ENCODE measurements around the gene PLCB4.

The PLCB4 gene

DNA sequence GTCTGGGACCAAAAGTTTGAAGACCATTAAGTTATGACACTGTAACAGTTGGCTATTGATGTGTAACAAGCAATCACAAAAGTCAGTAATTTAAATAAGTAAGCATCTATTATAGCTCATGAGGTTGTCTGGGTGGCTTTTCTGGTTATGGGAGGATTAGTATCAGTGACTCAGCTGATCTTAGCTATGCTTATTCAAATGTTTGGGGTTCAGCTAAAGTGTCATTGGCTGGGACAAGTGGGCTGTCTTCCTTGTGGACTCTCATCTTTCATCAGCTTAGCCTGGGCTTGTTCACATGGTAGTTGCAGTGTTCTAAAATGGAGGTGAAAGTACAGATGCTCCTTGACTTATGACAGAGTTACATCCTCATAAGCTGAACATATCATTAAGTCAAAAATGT is 370.9 kb downstream of the PLCB4 start:
- Histone ChIP-seq H3K79me2 (ENCODE audit: insufficient read depth, low read length) (no peaks in the 10 kb centered on the region), H3K4me1 (ENCODE audit: insufficient read depth, low read length, poor library complexity, severe bottlenecking) (peaks cover 24% of the 10 kb centered on the region), H4K20me1 (ENCODE audit: insufficient read depth, low read length, poor library complexity, severe bottlenecking) (no peaks in the 10 kb centered on the region), H3F3A (ENCODE audit: low read depth) (no peaks in the 10 kb centered on the region), H3K9ac (ENCODE audit: low read depth, low read length, poor library complexity, severe bottlenecking) (no peak overlapping the region), H3K9me3 (ENCODE audit: insufficient read depth, low read depth, low read length) (peaks cover 7% of the 10 kb centered on the region; the same call in 1 of the 2 replicates), H2AFZ (ENCODE audit: low read length) (no peak overlapping the region), H3K36me3 (ENCODE audit: insufficient read depth, low read length) (peaks cover 30% of the 10 kb centered on the region), H3K27me3 (ENCODE audit: insufficient read depth, low read length, poor library complexity, severe bottlenecking) (no peaks in the 10 kb centered on the region), H3K4me3 (ENCODE audit: low read length, poor library complexity, severe bottlenecking) (no peak overlapping the region), H3K4me2 (ENCODE audit: low read depth, low read length, poor library complexity, severe bottlenecking) (no peak overlapping the region), H3K9me2 (replicated peaks; ENCODE audit: low read depth, low read length) (no peaks in the 10 kb centered on the region)
- no peak for TF ChIP-seq EZH2phosphoT487 (IDR thresholded peaks at IDR 0.05; ENCODE audit: borderline replicate concordance)
- TF ChIP-seq, protein P1, sequence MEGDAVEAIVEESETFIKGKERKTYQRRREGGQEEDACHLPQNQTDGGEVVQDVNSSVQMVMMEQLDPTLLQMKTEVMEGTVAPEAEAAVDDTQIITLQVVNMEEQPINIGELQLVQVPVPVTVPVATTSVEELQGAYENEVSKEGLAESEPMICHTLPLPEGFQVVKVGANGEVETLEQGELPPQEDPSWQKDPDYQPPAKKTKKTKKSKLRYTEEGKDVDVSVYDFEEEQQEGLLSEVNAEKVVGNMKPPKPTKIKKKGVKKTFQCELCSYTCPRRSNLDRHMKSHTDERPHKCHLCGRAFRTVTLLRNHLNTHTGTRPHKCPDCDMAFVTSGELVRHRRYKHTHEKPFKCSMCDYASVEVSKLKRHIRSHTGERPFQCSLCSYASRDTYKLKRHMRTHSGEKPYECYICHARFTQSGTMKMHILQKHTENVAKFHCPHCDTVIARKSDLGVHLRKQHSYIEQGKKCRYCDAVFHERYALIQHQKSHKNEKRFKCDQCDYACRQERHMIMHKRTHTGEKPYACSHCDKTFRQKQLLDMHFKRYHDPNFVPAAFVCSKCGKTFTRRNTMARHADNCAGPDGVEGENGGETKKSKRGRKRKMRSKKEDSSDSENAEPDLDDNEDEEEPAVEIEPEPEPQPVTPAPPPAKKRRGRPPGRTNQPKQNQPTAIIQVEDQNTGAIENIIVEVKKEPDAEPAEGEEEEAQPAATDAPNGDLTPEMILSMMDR (conservative IDR thresholded peaks at IDR 0.05; ENCODE audit: low read length) = no peak

DNA sequence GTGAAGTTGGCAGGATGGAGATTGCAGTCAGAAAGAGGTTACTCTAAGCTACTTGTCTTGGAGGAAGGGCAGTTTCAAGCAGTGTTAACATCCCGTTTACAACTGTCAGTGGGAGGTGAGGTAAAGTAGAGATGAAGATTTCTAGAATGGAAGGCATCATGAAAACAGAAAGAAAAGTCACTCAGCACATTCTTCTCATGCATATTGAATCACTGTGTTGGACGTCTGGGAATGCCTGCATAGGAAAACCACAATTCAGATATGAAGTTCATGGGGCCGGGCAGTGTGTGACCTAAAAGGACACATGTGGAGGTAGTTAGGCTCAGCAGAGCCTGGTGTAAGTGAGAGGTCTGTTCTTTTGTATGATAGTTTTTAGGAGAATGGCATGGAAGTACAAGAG is 372.0 kb downstream of the PLCB4 start:
- H3K4me1 ChIP-seq (ENCODE audit: insufficient read depth, low read length, poor library complexity, severe bottlenecking) = peaks cover 25% of the 10 kb centered on the region
- no peak overlapping the region for H3K4me3 ChIP-seq (ENCODE audit: low read length, poor library complexity, severe bottlenecking)
- H4K20me1 ChIP-seq (ENCODE audit: insufficient read depth, low read length, poor library complexity, severe bottlenecking) = no peaks in the 10 kb centered on the region
- peaks cover 26% of the 10 kb centered on the region for H3K36me3 ChIP-seq (ENCODE audit: insufficient read depth, low read length)
- H3K27me3 ChIP-seq (ENCODE audit: insufficient read depth, low read length, poor library complexity, severe bottlenecking) = no peaks in the 10 kb centered on the region
- H3K79me2 ChIP-seq (ENCODE audit: insufficient read depth, low read length) = no peaks in the 10 kb centered on the region
- H3K4me2 ChIP-seq (ENCODE audit: low read depth, low read length, poor library complexity, severe bottlenecking) = no peak overlapping the region
- H3K9me2 ChIP-seq (replicated peaks; ENCODE audit: low read depth, low read length) = no peaks in the 10 kb centered on the region
- TF ChIP-seq EZH2phosphoT487 (IDR thresholded peaks at IDR 0.05; ENCODE audit: borderline replicate concordance) = no peak
- TF ChIP-seq, protein P1 (conservative IDR thresholded peaks at IDR 0.05; ENCODE audit: low read length) = no peak
- H3K9ac ChIP-seq (ENCODE audit: low read depth, low read length, poor library complexity, severe bottlenecking) = no peak overlapping the region
- no peak overlapping the region for H2AFZ ChIP-seq (ENCODE audit: low read length)
- peaks cover 7% of the 10 kb centered on the region; the same call in 1 of the 2 replicates for H3K9me3 ChIP-seq (ENCODE audit: insufficient read depth, low read depth, low read length)
- H3F3A ChIP-seq (ENCODE audit: low read depth) = no peaks in the 10 kb centered on the region

DNA sequence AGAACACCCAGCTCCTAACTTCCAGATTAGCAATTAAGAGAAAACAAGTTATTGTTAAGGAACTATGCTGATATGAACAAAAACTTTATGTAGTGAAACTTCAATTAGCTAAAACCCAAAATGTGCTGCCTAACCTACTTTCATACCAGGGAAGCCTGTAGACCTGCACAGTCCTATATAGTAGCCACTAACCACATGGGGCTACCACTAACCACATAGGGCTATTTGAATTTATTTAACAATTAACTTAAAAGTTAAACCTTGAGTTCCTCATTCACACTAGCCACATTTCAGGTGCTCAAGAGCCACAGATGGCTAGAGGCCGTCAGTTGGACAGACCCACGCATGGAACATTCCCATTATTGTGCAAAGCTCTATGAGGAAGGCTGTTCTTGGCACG is 373.1 kb downstream of the PLCB4 start:
- Histone ChIP-seq H3K4me1 (ENCODE audit: insufficient read depth, low read length, poor library complexity, severe bottlenecking) (peaks cover 35% of the 10 kb centered on the region), H3K9me2 (replicated peaks; ENCODE audit: low read depth, low read length) (no peaks in the 10 kb centered on the region), H3K9ac (ENCODE audit: low read depth, low read length, poor library complexity, severe bottlenecking) (no peak overlapping the region), H2AFZ (ENCODE audit: low read length) (no peak overlapping the region), H3K4me3 (ENCODE audit: low read length, poor library complexity, severe bottlenecking) (no peak overlapping the region), H3K4me2 (ENCODE audit: low read depth, low read length, poor library complexity, severe bottlenecking) (no peak overlapping the region), H3K79me2 (ENCODE audit: insufficient read depth, low read length) (no peaks in the 10 kb centered on the region), H3F3A (ENCODE audit: low read depth) (peaks cover 2% of the 10 kb centered on the region; the same call in 1 of the 2 replicates), H4K20me1 (ENCODE audit: insufficient read depth, low read length, poor library complexity, severe bottlenecking) (no peaks in the 10 kb centered on the region), H3K27me3 (ENCODE audit: insufficient read depth, low read length, poor library complexity, severe bottlenecking) (no peaks in the 10 kb centered on the region), H3K9me3 (ENCODE audit: insufficient read depth, low read depth, low read length) (peaks cover 10% of the 10 kb centered on the region; the same call in 1 of the 2 replicates), H3K36me3 (ENCODE audit: insufficient read depth, low read length) (peaks cover 24% of the 10 kb centered on the region)
- TF ChIP-seq EZH2phosphoT487 (IDR thresholded peaks at IDR 0.05; ENCODE audit: borderline replicate concordance) = no peak
- TF ChIP-seq, protein P1 (conservative IDR thresholded peaks at IDR 0.05; ENCODE audit: low read length) = no peak
